Ishikawa (cell line): ENCODE data around the gene VMO1.

ENCODE experiments used
- CEBPB ChIP-seq: IDR thresholded peaks from 2 replicates; pipeline ENCODE4 v1.6.1; 2012
- CREB1 ChIP-seq: IDR thresholded peaks from 2 replicates; pipeline ENCODE4 v1.6.1; 2012; ENCODE audit warnings: low read depth
- EGR1 ChIP-seq: IDR thresholded peaks from 2 replicates; pipeline ENCODE4 v1.6.1; 2012
- EP300 ChIP-seq: IDR thresholded peaks from 2 replicates; pipeline ENCODE4 v1.6.1; 2012; ENCODE audit warnings: borderline replicate concordance
- FOXM1 ChIP-seq: IDR thresholded peaks from 2 replicates; pipeline ENCODE4 v1.6.1; 2012; ENCODE audit warnings: low read depth, borderline replicate concordance
- NFIC ChIP-seq: IDR thresholded peaks from 2 replicates; pipeline ENCODE4 v1.6.1; 2012
- RAD21 ChIP-seq: IDR thresholded peaks from 2 replicates; pipeline ENCODE4 v1.6.1; 2012; ENCODE audit warnings: low read depth
- TAF1 ChIP-seq: IDR thresholded peaks from 2 replicates; pipeline ENCODE4 v1.6.1; 2012; ENCODE audit warnings: low read depth, mild to moderate bottlenecking
- TCF12 ChIP-seq: IDR thresholded peaks from 2 replicates; pipeline ENCODE4 v1.6.1; 2012; ENCODE audit warnings: low read depth
- TEAD4 ChIP-seq: IDR thresholded peaks from 2 replicates; pipeline ENCODE4 v1.6.1; 2012
- YY1 ChIP-seq: IDR thresholded peaks from 2 replicates; pipeline ENCODE4 v1.6.1; 2012; ENCODE audit warnings: low read depth
- ZBTB7A ChIP-seq: IDR thresholded peaks from 2 replicates; pipeline ENCODE4 v1.6.1; 2012; ENCODE audit warnings: low read depth
- TF ChIP-seq, protein P1 (sequence below): IDR thresholded peaks from 2 replicates; pipeline ENCODE4 v1.6.1; 2012; ENCODE audit warnings: low read depth, mild to moderate bottlenecking
- TF ChIP-seq, protein P2 (sequence below): IDR thresholded peaks from 2 replicates; pipeline ENCODE4 v1.6.1; 2012
- TF ChIP-seq, protein P3 (sequence below): IDR thresholded peaks from 2 replicates; pipeline ENCODE4 v1.6.1; 2012

Gene VMO1

DNA sequence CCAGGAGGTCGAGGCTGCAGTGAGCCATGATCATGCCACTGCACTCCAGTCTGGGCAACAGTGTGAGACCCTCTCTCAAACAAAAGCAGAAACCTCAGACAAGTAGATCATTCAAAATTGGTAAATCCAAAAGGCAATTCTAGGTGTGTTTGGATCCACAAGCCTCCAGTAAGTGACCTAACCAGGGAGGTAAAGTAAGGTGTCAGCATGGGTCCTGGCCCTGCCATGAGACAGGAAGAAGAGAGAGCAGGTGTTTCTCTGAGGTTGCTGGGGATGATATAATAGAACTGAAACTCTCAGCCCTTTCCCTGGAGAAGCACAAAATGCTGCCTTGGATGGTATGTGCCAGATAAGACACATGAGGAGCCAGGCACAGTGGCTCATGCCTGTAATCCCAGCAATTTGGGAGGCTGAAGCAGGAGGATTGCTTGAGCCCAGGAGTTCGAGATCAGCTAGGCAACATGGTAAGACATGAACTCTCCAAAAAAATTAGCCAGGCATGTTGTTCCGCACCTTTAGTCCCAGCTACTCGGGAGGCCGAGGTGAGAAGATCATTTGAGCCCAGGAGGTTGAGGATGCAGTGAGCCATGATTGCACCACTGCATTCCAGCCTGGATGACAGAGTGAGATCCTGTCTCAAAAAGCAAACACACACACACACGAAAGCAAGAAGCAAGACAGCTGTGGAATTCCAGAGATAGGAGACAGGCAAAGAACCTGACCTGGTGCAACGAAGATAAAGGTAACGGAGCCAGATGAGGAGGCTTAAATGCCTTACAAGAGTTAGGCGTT, 8.0 kb downstream of the VMO1 start:
- TF ChIP-seq, protein P1, sequence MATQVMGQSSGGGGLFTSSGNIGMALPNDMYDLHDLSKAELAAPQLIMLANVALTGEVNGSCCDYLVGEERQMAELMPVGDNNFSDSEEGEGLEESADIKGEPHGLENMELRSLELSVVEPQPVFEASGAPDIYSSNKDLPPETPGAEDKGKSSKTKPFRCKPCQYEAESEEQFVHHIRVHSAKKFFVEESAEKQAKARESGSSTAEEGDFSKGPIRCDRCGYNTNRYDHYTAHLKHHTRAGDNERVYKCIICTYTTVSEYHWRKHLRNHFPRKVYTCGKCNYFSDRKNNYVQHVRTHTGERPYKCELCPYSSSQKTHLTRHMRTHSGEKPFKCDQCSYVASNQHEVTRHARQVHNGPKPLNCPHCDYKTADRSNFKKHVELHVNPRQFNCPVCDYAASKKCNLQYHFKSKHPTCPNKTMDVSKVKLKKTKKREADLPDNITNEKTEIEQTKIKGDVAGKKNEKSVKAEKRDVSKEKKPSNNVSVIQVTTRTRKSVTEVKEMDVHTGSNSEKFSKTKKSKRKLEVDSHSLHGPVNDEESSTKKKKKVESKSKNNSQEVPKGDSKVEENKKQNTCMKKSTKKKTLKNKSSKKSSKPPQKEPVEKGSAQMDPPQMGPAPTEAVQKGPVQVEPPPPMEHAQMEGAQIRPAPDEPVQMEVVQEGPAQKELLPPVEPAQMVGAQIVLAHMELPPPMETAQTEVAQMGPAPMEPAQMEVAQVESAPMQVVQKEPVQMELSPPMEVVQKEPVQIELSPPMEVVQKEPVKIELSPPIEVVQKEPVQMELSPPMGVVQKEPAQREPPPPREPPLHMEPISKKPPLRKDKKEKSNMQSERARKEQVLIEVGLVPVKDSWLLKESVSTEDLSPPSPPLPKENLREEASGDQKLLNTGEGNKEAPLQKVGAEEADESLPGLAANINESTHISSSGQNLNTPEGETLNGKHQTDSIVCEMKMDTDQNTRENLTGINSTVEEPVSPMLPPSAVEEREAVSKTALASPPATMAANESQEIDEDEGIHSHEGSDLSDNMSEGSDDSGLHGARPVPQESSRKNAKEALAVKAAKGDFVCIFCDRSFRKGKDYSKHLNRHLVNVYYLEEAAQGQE = no peak
- TF ChIP-seq TEAD4 (no peak), EP300 (no peak), FOXM1 (no peak), NFIC (no peak)
- TF ChIP-seq, protein P2, sequence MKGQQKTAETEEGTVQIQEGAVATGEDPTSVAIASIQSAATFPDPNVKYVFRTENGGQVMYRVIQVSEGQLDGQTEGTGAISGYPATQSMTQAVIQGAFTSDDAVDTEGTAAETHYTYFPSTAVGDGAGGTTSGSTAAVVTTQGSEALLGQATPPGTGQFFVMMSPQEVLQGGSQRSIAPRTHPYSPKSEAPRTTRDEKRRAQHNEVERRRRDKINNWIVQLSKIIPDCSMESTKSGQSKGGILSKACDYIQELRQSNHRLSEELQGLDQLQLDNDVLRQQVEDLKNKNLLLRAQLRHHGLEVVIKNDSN = no peak

DNA sequence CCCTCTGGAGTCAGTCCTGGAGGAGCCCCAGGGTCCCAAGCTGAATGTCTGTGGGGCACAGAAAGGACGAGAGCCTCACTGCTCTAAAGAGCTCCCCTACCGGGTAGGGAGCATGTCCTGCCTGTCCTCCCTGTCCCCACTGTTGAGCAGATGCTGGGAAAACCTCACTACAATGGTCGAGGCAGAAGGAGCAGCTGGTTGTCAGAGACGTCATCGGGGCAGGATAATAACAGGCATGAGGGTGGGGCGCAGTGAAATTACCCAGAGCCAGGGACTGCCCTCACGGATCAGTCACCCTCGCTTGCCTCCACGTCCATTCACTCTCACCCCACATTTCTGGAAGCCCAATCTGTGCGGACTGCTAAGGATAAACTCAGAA, 13.9 kb downstream of the VMO1 start:
- TF ChIP-seq TAF1 = no peak
- TF ChIP-seq, protein P1 = no peak
- TF ChIP-seq EGR1 = no peak
- TF ChIP-seq ZBTB7A = no peak
- no peak for TF ChIP-seq NFIC
- no peak for TF ChIP-seq YY1
- TF ChIP-seq, protein P3, sequence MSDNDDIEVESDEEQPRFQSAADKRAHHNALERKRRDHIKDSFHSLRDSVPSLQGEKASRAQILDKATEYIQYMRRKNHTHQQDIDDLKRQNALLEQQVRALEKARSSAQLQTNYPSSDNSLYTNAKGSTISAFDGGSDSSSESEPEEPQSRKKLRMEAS = no peak
- no peak for TF ChIP-seq TCF12
- TF ChIP-seq RAD21 = no peak
- no peak for TF ChIP-seq EP300
- no peak for TF ChIP-seq TEAD4
- no peak for TF ChIP-seq FOXM1
- no peak for TF ChIP-seq CEBPB
- TF ChIP-seq, protein P2 = no peak
- TF ChIP-seq CREB1 = no peak

DNA sequence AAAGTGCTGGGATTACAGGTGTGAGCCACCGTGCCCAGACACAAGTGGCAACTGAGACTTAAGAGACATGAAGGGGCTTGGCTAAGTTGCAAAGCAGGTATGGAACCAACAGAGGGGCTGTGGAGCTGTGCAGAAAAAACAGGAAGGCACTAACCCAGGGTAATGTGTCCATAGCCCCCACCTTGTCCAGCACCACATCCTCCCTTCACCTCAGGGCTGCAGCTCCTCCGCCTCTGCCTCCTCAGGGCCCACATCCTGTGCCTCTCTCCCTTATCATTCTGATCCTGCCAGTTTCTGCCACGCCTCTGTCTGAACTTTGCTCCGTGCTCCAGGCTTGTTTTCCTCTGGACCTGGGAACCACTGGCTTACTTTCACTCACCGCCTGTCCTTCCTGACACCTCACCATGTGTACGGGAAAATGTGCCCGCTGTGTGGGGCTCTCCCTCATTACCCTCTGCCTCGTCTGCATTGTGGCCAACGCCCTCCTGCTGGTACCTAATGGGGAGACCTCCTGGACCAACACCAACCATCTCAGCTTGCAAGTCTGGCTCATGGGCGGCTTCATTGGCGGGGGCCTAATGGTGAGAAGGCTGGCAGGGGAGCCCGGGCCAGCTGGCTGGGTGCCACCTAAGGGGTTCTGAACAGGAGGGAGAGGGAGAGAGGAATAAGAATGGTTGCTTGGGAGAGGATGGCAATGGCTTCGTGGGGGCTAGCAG, 14.5 kb downstream of the VMO1 start, which contains the start of gene TM4SF5:
Gene TM4SF5 (plus strand): TSS at position 368 of the 716 bp plus-strand sequence. CDS start 37 bp downstream, at position 405.
- no peak for TF ChIP-seq TAF1
- TF ChIP-seq NFIC = peak; percentile 30; the same call in 1 of the 2 replicates
- TF ChIP-seq, protein P3 = no peak

DNA sequence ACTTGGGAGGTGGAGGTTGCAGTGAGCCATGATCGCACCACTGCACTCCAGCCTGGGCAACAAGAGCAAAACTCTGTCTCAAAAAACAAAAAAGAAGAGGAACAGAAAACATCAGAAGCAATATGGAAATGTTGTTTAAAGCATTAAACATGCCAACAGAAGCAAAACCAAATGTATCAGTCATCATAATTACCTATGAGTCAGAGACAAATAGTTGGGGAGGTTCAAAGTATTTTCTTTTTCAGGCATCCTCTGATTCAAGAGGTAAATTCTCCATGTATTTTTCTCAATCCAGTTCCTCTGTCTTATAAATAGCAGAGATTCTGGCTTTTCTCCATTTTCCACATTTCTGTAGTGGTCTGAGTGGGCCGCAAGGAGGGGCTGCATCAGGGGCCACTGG, 16.5 kb downstream of the VMO1 start:
- TF ChIP-seq EGR1 (no peak), CEBPB (no peak), NFIC (no peak), TCF12 (no peak), YY1 (no peak), RAD21 (no peak), ZBTB7A (no peak), TEAD4 (no peak), FOXM1 (no peak), EP300 (no peak), TAF1 (no peak), CREB1 (no peak)
- TF ChIP-seq, protein P3 = no peak
- TF ChIP-seq, protein P1 = no peak
- TF ChIP-seq, protein P2 = no peak
